Measurements from ENCODE around the gene CACUL1.

Gene CACUL1

GRCh38 chr10:118629211-118629610, 125.6 kb downstream of the CACUL1 start:
- TF ChIP-seq CTCF (IDR thresholded peaks at IDR 0.05; ENCODE audit: insufficient read depth, missing control alignments): no peak
- DNase-seq (ENCODE audit: insufficient read length, low spot score) (no peak), FAIRE-seq (no peak)

GRCh38 chr10:118628397-118628796, 126.4 kb downstream of the CACUL1 start:
- DNase-seq (ENCODE audit: insufficient read length, low spot score) (no peak), FAIRE-seq (no peak)
- no peak for TF ChIP-seq CTCF (IDR thresholded peaks at IDR 0.05; ENCODE audit: insufficient read depth, missing control alignments)

- no peak for DNase-seq (ENCODE audit: insufficient read length, low spot score)
- no peak for TF ChIP-seq CTCF (IDR thresholded peaks at IDR 0.05; ENCODE audit: insufficient read depth, missing control alignments)
- no peak for FAIRE-seq
Measured at GRCh38 chr10:118626953-118627352, 127.8 kb downstream of the CACUL1 start.

Data from D721Med (cell line).